Testis (tissue), 2 donors: ENCODE results near the gene SHCBP1L.

Source experiments
- POLR2A ChIP-seq: fragments of 450-650 bp; IDR thresholded peaks from one replicate; pipeline ENCODE4 v1.6.1; 2017; ENCODE audit warnings: antibody characterized with exemption, mild to moderate bottlenecking, moderate library complexity
- TF ChIP-seq, protein P1 (sequence below), 3 experiments: fragments of 450-650 bp in 2 of 3; fragments of 200-600 bp in 1 of 3; sonication (generic) in 1 of 3; IDR thresholded peaks; one replicate each; pipeline ENCODE4 v1.5.1; 2016 to 2019; ENCODE audit warnings: antibody characterized with exemption in 3 of 3, mild to moderate bottlenecking in 2 of 3, moderate library complexity in 1 of 3

DNA sequence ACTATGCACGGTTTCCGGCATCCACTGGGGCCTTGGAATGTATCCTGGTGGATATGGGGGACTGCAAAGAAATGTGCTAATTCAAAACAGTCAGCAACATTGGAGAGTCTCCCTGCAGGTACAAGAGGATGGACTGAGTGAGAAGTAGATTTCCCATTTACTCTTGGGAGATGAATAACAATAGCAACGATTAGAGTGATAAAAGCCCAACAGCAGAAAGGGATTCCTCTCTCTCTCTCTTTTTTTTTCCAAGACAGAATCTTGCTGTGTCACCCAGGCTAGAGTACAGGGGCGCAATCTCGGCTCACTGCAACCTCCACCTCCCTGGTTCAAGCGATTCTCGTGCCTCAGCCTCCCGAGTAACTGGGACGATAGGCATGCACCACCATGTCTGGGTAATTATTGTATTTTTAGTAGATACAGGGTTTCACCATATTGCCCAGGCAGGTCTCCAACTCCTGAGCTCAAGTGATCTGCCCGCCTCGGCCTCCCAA, 5.0 kb upstream of the SHCBP1L start:
- TF ChIP-seq, protein P1, sequence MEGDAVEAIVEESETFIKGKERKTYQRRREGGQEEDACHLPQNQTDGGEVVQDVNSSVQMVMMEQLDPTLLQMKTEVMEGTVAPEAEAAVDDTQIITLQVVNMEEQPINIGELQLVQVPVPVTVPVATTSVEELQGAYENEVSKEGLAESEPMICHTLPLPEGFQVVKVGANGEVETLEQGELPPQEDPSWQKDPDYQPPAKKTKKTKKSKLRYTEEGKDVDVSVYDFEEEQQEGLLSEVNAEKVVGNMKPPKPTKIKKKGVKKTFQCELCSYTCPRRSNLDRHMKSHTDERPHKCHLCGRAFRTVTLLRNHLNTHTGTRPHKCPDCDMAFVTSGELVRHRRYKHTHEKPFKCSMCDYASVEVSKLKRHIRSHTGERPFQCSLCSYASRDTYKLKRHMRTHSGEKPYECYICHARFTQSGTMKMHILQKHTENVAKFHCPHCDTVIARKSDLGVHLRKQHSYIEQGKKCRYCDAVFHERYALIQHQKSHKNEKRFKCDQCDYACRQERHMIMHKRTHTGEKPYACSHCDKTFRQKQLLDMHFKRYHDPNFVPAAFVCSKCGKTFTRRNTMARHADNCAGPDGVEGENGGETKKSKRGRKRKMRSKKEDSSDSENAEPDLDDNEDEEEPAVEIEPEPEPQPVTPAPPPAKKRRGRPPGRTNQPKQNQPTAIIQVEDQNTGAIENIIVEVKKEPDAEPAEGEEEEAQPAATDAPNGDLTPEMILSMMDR (IDR thresholded peaks at IDR 0.05): no peak
- no peak for TF ChIP-seq POLR2A
